HG02938 (cell line): Measurements from ENCODE around the gene GSN.

ENCODE experiments used
- ATAC-seq: cut with Tn5 transposase; IDR thresholded peaks from one replicate; pipeline ENCODE4 v1.9.1; 2021; ENCODE audit warnings: mild to moderate bottlenecking, moderate library complexity; ENCODE audit not compliant: unreplicated experiment

The GSN gene

GRCh38 chr9:121348221-121348620, 80.3 kb downstream of the GSN start:
- no peak for ATAC-seq

GRCh38 chr9:121349009-121349408, 81.0 kb downstream of the GSN start:
- no peak for ATAC-seq

GRCh38 chr9:121350036-121350435, 82.1 kb downstream of the GSN start:
- no peak for ATAC-seq

GRCh38 chr9:121350993-121351561, 83.1 kb downstream of the GSN start:
- no peak for ATAC-seq

- peak; percentile 97 for ATAC-seq
Observed at GRCh38 chr9:121353241-121354061, 85.5 kb downstream of the GSN start.

- ATAC-seq, result no peak
Observed at GRCh38 chr9:121354141-121354540, 86.2 kb downstream of the GSN start.

GRCh38 chr9:121354762-121355161, 86.8 kb downstream of the GSN start:
- no peak for ATAC-seq

GRCh38 chr9:121357011-121357410, 89.0 kb downstream of the GSN start:
- no peak for ATAC-seq

- no peak for ATAC-seq
Observed at GRCh38 chr9:121358751-121359150, 90.8 kb downstream of the GSN start.

- ATAC-seq, result no peak
Observed at GRCh38 chr9:121359351-121360294, 91.7 kb downstream of the GSN start.

- ATAC-seq, result no peak
Observed at GRCh38 chr9:121360601-121361374, 92.8 kb downstream of the GSN start.

GRCh38 chr9:121362813-121363621, 95.1 kb downstream of the GSN start:
- ATAC-seq, result no peak

GRCh38 chr9:121363622-121363961, 95.6 kb downstream of the GSN start:
- ATAC-seq, result no peak

GRCh38 chr9:121364077-121364476, 96.1 kb downstream of the GSN start:
- ATAC-seq, result no peak

GRCh38 chr9:121364886-121365285, 96.9 kb downstream of the GSN start:
- ATAC-seq, result no peak

GRCh38 chr9:121365564-121365963, 97.6 kb downstream of the GSN start:
- no peak for ATAC-seq

- no peak for ATAC-seq
Observed at GRCh38 chr9:121366611-121367192, 98.7 kb downstream of the GSN start.

GRCh38 chr9:121367306-121368137, 99.6 kb downstream of the GSN start:
- no peak for ATAC-seq

- no peak for ATAC-seq
Observed at GRCh38 chr9:121368138-121368522, 100.2 kb downstream of the GSN start.
